ENCODE data around the gene AMZ1.

Gene AMZ1

DNA sequence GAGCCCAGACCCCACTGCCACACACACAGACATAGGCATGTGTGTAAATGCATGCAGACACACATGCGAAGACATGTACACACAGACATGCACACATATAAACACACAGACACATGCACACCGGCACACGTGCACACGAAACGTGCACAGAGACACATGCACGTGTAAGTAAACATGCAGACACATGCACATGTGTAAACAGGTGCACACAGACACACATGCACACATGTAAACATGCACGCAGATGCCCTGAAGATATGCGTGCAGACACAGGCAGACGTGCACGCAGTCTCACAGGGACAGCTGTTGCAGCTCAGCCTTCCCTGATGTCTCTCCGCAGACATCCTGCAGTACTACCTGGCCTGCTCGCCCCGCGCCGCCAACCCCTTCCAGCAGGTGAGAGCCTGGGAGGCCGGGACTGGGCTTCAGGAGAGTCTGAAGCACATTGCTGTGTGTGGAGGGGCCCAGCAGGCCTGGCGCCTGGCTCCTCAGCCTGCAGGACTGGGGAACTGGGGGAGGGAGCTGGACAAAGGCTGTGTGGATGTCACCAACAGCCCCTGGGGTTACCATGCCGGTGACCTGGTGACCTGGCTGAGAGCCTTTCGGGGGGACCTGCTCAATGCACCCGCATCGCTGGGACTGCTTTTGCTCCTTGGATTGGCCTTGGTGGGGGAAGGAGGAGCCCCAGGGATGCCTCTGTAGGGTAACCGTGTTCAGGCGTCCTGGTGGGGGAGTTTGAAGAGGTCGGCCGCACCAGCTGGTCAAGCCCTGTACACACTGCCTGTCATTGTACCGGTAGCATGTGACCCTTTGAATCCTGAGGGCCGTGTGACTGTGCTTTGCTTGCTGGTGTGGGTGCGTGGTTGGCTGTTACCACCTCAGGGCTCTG is 35.9 kb upstream of the AMZ1 start:
- DNase-seq (ENCODE audit: low read depth), result no peak

DNA sequence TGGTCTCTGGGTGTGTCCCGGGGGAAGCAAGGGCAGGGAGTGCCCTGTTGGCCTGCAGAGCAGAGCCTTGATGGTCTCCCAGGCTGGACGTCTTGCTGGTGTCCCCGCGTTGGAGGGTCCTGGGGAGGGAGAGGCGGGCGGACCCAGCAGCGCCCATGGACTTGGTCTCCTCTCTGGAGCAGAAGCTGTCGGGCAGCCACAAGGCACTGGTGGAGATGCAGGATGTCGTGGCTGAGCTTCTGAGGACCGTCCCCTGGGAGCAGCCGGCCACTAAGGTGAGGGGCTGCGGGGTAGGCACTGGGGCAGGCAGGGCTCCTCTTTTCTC is 35.3 kb upstream of the AMZ1 start:
- no peak for DNase-seq (ENCODE audit: low read depth)

DNA sequence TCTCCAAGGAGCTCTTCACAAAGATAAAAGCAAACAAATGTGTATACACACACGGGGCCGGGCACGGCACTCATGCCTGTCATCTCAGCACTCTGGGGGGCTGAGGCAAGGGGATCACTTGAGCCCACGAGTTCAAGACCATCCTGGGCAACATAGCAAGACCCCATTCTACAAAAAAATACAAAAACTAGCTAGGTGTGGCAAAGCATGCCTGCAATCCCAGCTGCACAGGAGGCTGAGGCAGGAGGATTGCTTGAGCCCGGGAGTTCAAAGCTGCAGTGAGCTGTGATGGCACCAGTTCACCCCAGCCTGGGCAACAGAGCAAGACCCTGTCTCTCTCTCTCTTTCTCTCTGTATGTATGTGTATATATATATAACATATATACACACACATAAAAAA is 33.9 kb upstream of the AMZ1 start:
- DNase-seq (ENCODE audit: low read depth), result no peak

DNA sequence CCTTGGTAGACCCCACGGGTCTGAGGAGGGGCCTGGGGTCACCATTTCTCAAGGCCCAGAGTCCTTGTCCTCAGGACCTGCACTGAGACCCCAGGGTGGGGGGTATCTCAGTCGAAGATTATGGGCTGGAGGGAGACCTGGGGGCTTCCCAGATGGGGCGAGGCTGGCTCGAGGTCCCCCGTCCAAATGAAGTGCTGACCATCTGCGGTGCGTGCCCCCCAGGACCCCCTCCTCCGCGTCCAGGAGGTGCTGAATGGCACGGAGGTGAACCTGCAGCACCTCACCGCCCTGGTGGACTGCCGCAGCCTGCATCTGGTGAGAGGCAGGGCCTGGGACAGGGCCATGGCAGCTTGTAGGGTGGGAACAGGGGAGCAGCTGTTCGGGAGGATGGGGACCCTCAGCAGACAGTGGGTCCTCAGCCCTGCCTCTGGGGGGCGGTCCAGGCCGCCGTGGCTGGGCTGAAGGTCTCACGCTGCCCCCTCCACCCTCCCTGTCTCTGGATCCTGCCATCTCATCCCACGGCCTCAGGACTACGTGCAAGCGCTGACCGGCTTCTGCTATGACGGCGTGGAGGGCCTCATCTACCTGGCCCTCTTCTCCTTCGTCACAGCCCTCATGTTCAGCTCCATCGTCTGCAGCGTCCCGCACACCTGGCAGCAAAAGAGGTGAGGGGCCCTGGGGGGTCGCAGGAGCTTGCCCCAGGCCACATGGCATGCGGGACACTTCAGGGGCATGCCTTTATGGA is 32.0 kb upstream of the AMZ1 start:
- no peak for DNase-seq (ENCODE audit: low read depth)

- DNase-seq (ENCODE audit: low read depth), result no peak
Measured at GRCh38 chr7:2657208-2657607, 30.8 kb upstream of the AMZ1 start.

DNA sequence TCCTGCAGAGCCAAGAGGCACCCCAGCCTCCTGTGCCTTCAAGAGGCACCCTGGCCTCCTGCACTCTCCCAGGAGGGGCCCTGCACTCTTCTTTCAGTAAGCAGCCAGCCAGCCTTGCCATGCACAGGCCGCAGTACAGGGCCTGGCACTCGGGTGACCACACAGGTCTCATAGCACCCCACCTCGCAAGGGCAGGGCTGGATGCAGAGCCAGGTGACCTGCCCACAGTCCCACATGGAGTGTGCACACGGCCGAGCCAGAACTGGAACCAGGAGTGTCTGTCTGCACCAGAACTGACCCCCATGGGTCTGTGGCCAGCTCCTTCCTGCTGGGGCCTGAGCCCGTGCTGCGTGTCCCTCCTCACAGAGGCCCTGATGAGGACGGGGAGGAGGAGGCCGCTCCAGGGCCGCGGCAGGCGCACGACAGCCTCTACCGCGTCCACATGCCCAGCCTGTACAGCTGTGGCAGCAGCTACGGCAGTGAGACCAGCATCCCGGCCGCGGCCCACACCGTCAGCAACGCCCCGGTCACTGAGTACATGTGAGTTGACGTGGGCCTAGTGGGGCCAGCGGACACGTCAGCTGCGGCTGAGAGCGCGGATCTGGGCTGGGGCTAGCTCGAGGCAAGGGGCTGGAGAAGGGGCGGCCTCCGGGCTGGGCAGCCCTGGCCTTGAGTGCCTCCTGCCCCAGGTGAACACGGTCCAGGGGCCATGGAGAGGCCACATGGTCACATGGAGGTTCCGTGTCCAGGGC is 29.9 kb upstream of the AMZ1 start:
- DNase-seq (ENCODE audit: low read depth), result no peak

GRCh38 chr7:2658941-2659340 is 29.1 kb upstream of the AMZ1 start:
- no peak for DNase-seq (ENCODE audit: low read depth)

GRCh38 chr7:2659556-2660358 is 28.2 kb upstream of the AMZ1 start:
- no peak for DNase-seq (ENCODE audit: low read depth)

GRCh38 chr7:2660359-2661095 is 27.5 kb upstream of the AMZ1 start:
- no peak for DNase-seq (ENCODE audit: low read depth)

DNA sequence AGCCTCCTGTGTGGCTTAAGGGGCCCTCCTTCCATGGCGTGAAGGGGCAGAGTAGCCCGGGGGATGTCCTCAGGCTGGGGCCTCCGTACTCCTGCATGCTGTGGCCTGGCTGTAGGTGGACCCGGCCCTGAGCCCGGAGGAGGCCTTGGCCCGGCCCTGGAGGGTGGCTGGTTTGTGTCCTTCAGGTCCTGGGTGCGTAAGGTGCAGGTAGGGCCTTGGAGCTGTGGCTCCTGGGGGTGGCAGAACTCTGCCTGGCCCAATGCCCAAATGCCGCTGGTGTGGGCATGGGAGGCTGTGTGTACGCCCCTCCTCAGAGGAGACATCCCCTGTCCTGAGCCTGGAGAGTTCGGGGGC is 26.9 kb upstream of the AMZ1 start:
- no peak for DNase-seq (ENCODE audit: low read depth)

- DNase-seq (ENCODE audit: low read depth), result no peak
Measured at GRCh38 chr7:2661602-2662272, 26.3 kb upstream of the AMZ1 start.

DNA sequence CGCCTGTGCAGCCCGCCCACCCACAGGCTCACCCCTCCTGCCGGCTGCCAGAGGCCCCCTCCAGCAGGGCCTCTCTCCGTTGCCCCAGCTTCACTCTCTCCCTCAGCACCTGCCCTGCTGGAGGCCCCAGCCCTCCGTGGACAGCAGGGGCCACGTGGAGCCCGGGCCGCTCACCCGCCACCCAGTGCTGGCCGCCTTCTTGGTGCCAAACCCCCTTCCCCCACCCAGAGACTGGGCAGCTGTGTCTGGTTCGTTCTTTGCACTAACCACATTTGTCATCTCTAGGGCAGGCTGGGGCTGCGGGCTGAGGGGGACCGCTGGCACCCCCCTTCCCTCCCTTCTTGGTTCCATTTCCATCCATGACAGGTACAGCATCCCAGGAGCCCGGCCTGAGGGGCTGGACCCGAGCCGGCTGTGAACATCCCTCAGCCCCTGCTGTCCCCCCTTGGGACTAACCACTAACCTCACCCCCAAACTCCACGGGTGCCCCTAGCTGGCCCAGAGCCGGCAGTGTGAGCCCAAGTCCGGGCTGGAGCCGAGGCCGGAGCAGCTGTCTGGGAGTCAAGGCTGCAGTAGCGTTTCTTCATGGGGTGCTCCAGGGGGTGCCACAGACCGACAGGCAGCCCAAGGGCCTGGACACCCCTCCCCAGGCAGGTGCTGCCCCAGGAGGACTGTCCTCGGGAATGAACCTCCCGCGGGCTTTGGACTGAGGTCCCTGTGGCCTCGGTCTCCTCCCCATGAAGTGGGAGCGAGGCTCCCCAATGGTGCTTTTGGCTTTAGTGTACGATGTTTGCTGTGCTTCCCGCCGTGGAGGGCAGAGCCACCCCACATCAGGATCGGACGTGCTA is 25.5 kb upstream of the AMZ1 start:
- DNase-seq (ENCODE audit: low read depth), result no peak

DNA sequence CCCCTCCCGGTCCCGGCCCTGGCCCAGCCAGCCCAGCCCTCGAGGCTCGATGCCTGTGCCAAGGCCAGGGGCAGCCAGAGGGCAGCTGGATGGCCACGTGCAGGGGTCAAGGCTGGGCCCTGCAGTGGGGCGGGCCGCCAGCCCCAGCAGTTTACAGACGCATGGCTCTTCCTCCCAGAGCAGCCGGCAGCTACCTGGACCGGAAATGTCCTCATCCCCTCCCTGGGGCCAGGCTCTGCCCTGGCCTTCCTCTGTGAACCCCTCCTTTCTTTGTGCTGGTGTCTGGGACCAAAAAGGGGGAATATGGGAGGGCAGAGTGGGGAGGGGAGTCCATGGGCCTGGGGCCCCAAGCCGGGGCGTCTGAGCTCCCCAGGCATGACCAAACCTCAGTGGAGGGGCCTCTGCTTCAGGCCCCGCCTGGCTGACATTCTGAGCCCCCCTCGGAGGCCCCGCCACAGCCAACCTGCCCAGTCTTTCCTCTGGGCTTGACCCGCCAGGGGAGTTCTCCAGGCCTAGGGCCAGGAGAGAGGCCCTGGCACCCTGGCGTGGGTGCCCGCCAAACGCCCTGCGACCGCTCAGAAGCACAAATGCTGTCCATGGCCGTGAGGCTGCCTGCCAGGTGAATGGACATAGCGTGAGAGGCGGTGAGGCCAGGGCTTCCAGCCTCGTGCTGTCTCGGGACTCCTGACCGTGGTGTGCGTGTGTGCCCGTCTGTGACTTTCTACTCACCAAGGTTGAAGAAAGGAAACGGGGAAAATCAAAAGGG is 24.7 kb upstream of the AMZ1 start:
- DNase-seq (ENCODE audit: low read depth), result no peak

DNA sequence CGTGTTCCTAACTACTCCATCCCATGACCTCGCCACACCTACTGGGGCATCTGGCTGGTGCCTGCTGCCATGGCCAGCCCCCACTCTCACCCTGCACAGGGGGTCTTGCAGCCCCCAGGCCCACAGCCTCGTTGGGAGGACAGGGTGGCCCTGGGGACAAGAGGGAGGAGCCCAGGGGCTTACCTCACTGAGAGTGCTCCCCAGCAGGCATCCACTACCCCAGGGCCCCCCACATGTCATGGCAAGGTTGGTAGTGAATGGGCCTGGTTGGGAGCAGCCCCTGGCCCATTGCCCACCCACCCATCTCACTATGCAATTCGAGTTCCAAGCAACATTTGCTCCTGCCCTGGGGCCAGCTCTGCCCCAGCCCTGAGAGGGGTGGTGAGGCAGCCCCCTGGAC is 24.0 kb upstream of the AMZ1 start:
- DNase-seq (ENCODE audit: low read depth), result no peak

DNA sequence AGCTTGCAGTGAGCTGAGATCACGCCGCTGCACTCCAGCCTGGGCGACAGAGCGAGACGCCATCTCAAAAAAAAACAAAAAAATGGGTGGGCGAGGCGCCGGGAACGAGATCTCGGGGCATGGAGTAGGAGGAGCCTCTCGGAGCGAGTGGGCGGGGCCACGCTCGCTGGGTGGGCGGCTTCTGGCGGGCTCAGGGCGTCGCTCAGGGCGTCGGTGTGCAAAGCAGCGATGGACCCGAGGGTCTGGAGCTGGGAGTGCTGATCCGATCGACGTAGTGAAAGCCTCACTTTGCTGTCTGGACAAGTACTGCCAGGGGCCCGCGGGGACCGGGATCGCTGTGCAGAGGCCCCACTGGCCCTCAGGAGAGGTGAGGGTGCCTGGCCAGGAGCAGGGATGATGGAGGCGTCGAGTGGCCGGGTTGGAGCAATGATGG is 22.6 kb upstream of the AMZ1 start:
- DNase-seq (ENCODE audit: low read depth), result no peak

- no peak for DNase-seq (ENCODE audit: low read depth)
Measured at GRCh38 chr7:2666155-2666554, 21.8 kb upstream of the AMZ1 start.

- no peak for DNase-seq (ENCODE audit: low read depth)
Measured at GRCh38 chr7:2666588-2667250, 21.3 kb upstream of the AMZ1 start.

DNA sequence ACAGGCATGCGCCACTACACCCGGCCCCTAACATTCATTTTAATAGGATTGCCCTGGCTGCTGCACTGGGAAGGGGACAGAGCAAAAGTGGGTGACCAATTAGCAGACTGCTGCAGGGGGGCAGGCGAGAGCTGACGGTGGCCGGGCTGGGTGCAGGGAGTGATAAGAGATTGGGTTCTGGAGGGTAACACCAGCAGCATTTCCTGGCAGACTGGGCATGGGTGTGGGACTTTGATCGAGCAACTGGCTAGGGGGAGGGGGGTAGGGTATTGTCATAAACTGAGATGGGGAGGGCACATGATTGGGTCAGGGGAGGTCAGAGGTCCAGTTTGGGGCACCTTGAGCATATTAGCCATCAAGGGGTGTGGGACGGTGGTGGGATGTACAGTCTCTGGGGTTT is 20.2 kb upstream of the AMZ1 start:
- no peak for DNase-seq (ENCODE audit: low read depth)

DNA sequence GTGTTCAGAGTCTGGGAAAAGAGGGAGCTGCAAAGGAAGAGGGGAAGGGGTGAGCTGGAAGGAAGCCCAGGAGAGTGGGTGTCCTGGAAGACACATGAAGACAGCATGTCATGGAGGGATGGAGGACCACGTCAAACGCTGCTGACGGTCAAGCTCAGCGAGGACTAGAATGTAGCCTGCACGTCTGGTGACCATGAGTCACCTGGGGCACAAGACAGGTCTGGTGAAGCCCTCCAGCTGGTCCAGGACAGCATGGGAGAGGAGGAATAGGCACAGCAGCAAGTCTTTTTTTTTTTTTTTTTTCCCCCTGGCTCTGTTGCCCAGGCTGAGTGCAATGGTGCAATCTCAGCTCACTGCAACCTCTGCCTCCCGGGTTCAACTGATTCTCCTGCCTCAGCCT is 19.6 kb upstream of the AMZ1 start:
- no peak for DNase-seq (ENCODE audit: low read depth)

Data from non-pigmented ciliary epithelial cell (primary cell).